Fibroblast of pulmonary artery (primary cell): ENCODE measurements around the gene IQCN.

Source experiments
- DNase-seq: peaks from one replicate; pipeline ENCODE4 v3.0.0-alpha.2; 2010; ENCODE audit warnings: low read depth
- H3K4me3 ChIP-seq: replicated peaks from 2 replicates; pipeline ENCODE4 v1.5.1; 2011; ENCODE audit warnings: low read depth, mild to moderate bottlenecking, control low read depth, low read length, moderate library complexity
- TF ChIP-seq, protein P1 (sequence below): IDR thresholded peaks from 2 replicates; pipeline ENCODE4 v1.5.1; 2011; ENCODE audit warnings: mild to moderate bottlenecking, control low read depth, low read length, inconsistent platforms; ENCODE audit errors: missing control alignments

IQCN gene

DNA sequence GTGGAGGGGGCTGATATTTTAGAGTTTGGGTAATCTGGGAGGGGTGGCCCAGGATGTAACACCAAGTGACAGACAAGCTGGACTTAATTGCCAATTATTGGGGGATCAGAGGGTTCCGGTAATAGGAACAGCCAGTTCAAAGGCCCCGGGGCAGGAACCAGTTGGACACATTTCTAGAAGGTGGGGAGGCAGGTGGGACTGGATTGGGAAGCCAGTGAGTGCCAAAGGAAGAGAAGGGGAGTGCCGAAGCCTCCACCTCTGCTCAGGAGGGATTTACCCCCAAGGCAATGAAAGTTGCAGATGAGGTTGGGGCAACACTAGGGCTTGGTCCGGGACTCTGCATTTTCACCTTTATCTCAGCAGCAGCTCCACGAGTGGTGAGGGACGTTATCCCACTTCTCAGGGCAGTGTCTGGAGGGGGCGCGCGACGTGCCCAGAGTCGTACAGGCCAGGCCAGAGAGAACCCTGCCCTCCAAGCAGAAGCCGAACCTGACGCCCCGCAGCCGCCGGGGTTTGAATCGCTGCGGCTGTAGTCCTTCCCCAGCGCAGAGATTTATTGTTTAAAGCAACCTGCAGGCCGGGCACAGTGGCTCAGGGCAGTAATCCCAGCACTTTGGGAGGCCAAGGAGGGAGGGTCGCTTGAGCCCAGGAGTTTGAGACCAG is 12.9 kb upstream of the IQCN start:
- no peak overlapping the region for H3K4me3 ChIP-seq
- TF ChIP-seq, protein P1, sequence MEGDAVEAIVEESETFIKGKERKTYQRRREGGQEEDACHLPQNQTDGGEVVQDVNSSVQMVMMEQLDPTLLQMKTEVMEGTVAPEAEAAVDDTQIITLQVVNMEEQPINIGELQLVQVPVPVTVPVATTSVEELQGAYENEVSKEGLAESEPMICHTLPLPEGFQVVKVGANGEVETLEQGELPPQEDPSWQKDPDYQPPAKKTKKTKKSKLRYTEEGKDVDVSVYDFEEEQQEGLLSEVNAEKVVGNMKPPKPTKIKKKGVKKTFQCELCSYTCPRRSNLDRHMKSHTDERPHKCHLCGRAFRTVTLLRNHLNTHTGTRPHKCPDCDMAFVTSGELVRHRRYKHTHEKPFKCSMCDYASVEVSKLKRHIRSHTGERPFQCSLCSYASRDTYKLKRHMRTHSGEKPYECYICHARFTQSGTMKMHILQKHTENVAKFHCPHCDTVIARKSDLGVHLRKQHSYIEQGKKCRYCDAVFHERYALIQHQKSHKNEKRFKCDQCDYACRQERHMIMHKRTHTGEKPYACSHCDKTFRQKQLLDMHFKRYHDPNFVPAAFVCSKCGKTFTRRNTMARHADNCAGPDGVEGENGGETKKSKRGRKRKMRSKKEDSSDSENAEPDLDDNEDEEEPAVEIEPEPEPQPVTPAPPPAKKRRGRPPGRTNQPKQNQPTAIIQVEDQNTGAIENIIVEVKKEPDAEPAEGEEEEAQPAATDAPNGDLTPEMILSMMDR: no peak
- DNase-seq: no peak

DNA sequence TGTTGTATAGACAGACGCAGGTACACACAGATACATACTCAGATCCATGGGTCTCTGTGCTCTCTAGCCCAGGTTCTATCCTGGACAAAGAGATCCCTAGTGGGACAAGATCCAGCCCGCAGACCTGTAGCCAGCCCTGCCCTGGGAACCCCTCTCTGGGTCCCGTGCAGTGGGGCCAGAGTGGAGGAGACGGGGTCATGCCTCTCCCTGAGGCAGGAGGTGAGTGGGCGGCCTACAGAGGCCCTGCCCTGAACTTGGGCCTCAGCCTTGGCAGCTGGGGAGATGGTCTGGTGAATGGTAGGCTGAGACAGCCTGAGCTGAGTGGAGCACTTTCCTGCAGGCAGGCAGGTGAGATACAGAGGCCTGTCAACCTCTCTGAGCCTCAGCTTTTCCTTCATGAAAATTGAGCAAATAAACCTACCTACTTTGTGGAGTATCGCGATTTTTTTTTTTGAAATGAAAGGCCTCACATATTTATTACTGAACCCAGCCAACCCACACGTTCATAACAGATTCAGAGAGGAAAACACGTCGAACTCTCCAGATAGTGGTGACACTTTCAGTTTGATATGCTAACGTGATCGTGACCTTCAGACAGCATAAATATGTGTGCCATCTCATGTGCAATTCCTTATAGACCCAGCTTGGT is 10.6 kb upstream of the IQCN start:
- H3K4me3 ChIP-seq: no peak overlapping the region
- DNase-seq: no peak
- TF ChIP-seq, protein P1: no peak

DNA sequence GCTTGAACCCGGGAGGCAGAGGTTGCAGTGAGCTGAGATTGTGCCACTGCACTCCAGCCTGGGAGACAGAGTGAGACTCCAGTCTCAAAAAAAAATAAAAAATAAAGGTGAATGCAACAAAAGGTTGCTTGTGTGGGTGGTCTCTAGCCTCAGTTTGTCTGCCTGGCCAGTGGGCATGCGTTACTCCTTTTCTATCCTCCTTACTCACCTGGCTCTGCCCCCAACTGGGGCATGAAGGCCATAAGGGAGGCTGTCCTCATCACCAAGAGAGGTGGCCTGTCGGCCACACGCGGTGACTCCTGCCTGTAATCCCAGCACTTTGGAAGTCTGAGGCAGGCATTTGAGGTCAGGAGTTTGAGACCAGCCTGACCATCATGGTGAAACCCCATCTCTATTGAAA is 9.1 kb upstream of the IQCN start:
- DNase-seq: no peak
- H3K4me3 ChIP-seq: no peak overlapping the region
- TF ChIP-seq, protein P1: no peak

DNA sequence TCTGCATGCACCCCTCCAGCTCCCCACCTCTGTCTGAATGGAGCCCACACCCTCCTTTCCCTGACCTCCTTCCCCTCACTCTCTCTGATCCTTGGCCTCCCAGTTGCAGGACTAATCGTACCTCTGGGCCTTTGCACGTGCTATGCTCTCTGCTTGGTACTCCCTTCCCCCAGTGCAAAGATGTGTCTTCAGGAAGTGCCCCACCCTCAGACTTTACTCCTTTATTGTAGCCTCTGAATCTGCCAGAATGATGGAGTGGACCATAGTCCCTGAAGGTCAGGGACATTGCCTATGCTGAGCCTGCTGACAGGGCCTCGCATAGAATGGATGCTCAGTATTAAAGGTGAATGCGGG is 8.5 kb upstream of the IQCN start:
- TF ChIP-seq, protein P1: no peak
- H3K4me3 ChIP-seq: no peak overlapping the region
- no peak for DNase-seq

DNA sequence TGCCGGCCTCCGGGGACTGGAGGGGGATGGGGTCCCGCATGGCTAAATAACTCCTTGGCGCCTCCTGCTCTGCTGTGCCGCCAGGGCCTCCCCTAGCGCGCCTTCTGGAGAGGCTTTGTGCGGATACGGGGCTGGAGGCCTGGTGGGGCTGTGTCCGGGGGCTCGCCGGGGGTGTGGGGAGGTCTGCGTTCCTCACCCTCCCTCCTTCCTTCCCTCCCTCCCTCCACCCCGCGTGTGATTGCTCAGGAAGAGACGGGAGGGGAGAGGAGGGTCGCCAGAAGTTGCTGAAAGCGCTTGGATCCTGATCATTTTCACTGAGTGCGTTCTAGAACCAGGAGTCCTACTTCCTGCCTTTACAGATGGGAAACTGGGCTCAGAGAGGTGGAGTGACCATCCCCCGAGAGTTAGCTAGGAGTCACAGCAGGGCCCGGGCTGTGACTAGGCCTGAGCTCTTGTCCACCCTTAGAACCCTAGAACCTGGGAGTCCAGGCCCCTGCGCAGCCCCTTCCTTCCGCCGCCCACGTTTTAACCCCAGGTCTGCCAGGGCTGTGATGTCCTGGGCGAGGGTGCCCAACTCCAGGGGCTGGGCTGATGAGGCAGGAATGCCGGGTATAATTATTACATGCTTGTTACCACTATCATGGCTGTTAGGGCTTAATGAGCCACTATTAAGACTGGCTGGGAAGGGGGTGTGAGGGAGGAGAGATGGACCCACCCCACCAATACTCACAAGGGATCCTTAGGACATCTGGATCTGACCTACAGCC is 8.0 kb upstream of the IQCN start:
- TF ChIP-seq, protein P1: no peak
- H3K4me3 ChIP-seq: peak overlapping the region; percentile 56
- DNase-seq: no peak

DNA sequence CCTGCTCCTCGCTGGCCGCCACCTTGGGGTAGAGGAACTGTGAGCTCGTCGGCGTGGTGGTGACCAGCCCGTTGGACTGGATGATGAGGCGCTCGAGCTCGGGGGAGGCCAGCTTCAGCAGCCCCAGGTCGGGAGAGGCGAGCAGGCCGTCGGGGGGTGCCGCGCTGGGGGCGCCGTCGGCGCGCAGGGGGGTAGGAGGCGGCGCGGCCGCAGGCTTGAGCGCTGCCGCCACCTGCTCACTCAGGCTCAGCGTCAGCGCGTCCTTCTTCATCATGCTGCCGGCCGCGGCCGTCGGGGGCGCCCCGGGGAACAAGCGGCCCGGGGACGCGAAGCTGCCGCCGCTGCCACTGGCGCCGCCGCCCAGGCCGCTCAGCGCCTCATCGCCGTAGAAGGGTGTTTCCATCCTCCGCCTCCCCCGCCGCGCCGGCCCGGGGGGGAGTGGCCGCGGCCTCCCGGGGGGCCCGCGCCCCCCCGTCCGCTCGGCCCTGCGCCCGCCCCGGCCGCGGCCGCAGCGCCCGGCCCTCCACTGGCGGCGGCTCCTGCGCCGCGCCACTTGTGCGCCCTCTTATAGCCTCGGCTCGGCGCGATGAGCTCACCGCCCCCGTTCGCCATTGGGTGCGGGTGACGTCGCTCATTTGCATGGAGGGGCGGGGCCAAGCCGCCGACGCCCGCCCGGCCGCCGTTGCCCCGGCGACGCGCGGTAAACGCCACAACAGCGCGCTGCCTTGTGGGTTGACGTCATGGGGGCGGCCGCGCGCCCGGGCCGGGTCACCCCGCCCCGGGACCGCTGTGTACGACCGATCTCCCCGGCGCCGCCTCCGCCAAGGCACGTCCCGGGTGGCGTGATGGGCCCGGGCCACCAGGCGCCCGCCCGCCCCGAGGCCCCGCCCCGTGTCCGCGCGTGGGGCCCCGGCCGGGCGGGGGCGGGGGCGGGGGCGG is 7.1 kb upstream of the IQCN start, which contains the start of gene JUND:
Gene JUND, minus strand, starts transcription at position 541 of the 939 bp plus-strand sequence. Its CDS starts 138 bp downstream, at position 403.
- peak; percentile 99 for DNase-seq
- TF ChIP-seq, protein P1: no peak
- H3K4me3 ChIP-seq: peak within 1 kb of the TSS; percentile 96
